T-cell (primary cell): ENCODE measurements around the gene YAF2. TPM values are rescaled to one million over a fixed set of nuclear protein-coding genes. Genes with fewer than 3 reads are reported as not detected.
A peak's percentile ranks its signal among the peaks of the same experiment; 100 is the strongest.

ENCODE experiments used
- ATAC-seq, 4 experiments: fragments of 200-7000 bp in 3 of 4; fragments of 150-1000 bp in 1 of 4; cut with Tn5 transposase; replicated peaks in 1 of 4; 1 replicate in 3 of 4; 2 replicates in 1 of 4; pipeline ENCODE4 v1.10.0; 2021; ENCODE audit warnings: moderate library complexity in 3 of 4, mild to moderate bottlenecking in 2 of 4, moderate number of reproducible peaks in 1 of 4
- CTCF ChIA-PET, 2 donors: fragments of 300-600 bp; sonication (Branson Sonifier 250); formaldehyde crosslinking; loops; one replicate each; lab custom pipeline; 2022; ENCODE audit warnings: antibody characterized with exemption in 2 of 2; lab: Charles Lee
- POLR2A ChIA-PET, 2 donors: fragments of 300-600 bp; sonication (Branson Sonifier 250); formaldehyde crosslinking; loops; one replicate each; lab custom pipeline; 2022; ENCODE audit warnings: antibody characterized with exemption in 2 of 2; lab: Charles Lee
- DNase-seq, 35 experiments: peaks; one replicate each; pipeline versions ENCODE4 v3.0.0 to v3.0.0-alpha.2; 2013 to 2023
- H3K27ac ChIP-seq: one replicate; pipeline ENCODE4 v1.5.1; 2013; ENCODE audit warnings: low read length
- H3K27me3 ChIP-seq, 2 experiments: replicated peaks in 1 of 2; 1 replicate in 1 of 2; 2 replicates in 1 of 2; pipeline versions ENCODE4 v1.6.1 to v1.7.0; 2013; ENCODE audit warnings: low read length in 1 of 2, mixed read lengths in 1 of 2; ENCODE audit not compliant: control insufficient read depth in 2 of 2, insufficient read depth in 2 of 2; ENCODE audit errors: extremely low read depth in 1 of 2
- H3K36me3 ChIP-seq, 2 donors: 1 replicate in 1 of 2; 2 replicates in 1 of 2; pipeline versions ENCODE4 v1.6.1 to v1.7.0; 2013; ENCODE audit warnings: low read length in 1 of 2; ENCODE audit not compliant: control insufficient read depth in 2 of 2, insufficient read depth in 1 of 2; ENCODE audit errors: extremely low read depth in 1 of 2
- H3K4me1 ChIP-seq, 2 experiments: 1 replicate in 1 of 2; 2 replicates in 1 of 2; pipeline versions ENCODE4 v1.6.1 to v1.7.0; 2013; ENCODE audit warnings: low read length in 2 of 2, mixed read lengths in 1 of 2; ENCODE audit not compliant: insufficient read depth in 2 of 2, control insufficient read depth in 1 of 2; ENCODE audit errors: extremely low read depth in 1 of 2
- H3K4me3 ChIP-seq, 2 donors: 1 replicate in 1 of 2; 2 replicates in 1 of 2; pipeline versions ENCODE4 v1.5.1 to v1.7.0; 2013; ENCODE audit warnings: mild to moderate bottlenecking in 2 of 2, low read length in 1 of 2, moderate library complexity in 1 of 2; ENCODE audit not compliant: control insufficient read depth in 1 of 2; ENCODE audit errors: extremely low read depth in 1 of 2
- H3K9me3 ChIP-seq: 2 replicates; pipeline ENCODE4 v1.7.0; 2013
- H3K27ac Mint-ChIP-seq, 2 donors: one replicate each; pipeline ENCODE4 v1.8.0; 2020 to 2021; ENCODE audit warnings: mild to moderate bottlenecking in 2 of 2, mixed read lengths in 2 of 2
- H3K27me3 Mint-ChIP-seq, 2 donors: one replicate each; pipeline ENCODE4 v1.8.0; 2021 to 2022; ENCODE audit warnings: mixed read lengths in 2 of 2
- H3K36me3 Mint-ChIP-seq: one replicate; pipeline ENCODE4 v1.8.0; 2021; ENCODE audit warnings: mixed read lengths
- H3K4me1 Mint-ChIP-seq, 3 donors: one replicate each; pipeline ENCODE4 v1.8.0; 2020 to 2022; ENCODE audit warnings: mixed read lengths in 3 of 3, mild to moderate bottlenecking in 1 of 3
- H3K4me3 Mint-ChIP-seq, 3 donors: one replicate each; pipeline ENCODE4 v1.8.0; 2020 to 2022; ENCODE audit warnings: mild to moderate bottlenecking in 3 of 3, mixed read lengths in 3 of 3, moderate library complexity in 3 of 3
- H3K9me3 Mint-ChIP-seq, 3 donors: one replicate each; pipeline ENCODE4 v1.8.0; 2020 to 2022; ENCODE audit warnings: mixed read lengths in 3 of 3
- WGBS: methylation state at CpG from one replicate; pipeline ENCODE4 v1.1.5; 2013; ENCODE audit warnings: missing lambda C conversion rate; ENCODE audit not compliant: insufficient coverage; 5-methylcytosine and 5-hydroxymethylcytosine counted together
- total RNA-seq, 35 experiments: library from RNA in 6 of 35; stranded (reverse) in 6 of 35; fragments of 120-200 nt in 1 of 35; gene quantifications; one replicate each; pipeline versions ENCODE4 v1.2.1 to v1.2.4 and lab custom pipeline; 2013 to 2026

Gene YAF2
- total RNA-seq, 5 donors from 2014 or later (not counting 1 experiment from before 2014, with no cell fraction given): 37.8 to 68.3 (median 43.6) TPM

- no peaks in the 10 kb centered on the region for H3K9me3 Mint-ChIP-seq
- no peaks in the 10 kb centered on the region for H3K36me3 ChIP-seq
- no peaks in the 10 kb centered on the region for H3K36me3 Mint-ChIP-seq
- H3K27me3 Mint-ChIP-seq: no peaks in the 10 kb centered on the region
- no peak overlapping the region for H3K4me3 Mint-ChIP-seq
- no peak overlapping the region for H3K27ac Mint-ChIP-seq
- CTCF ChIA-PET: interaction anchor here (0.5 kb wide), 2 partner anchors 12 to 202 kb away, joined by 3 to 4 read pairs; no protein-coding TSS in a partner anchor
- no peak overlapping the region for H3K27ac ChIP-seq
- no peaks in the 10 kb centered on the region for H3K4me1 ChIP-seq
- POLR2A ChIA-PET: no interaction called here
- no CpG with 5 or more reads among the region's 1 CpG for WGBS
- ATAC-seq (peak in 1 of 4 experiments; percentile 47), DNase-seq (no peak)
- peaks cover 22 to 38% (median 32%) of the 10 kb centered on the region in 3 donors for H3K4me1 Mint-ChIP-seq
- H3K4me3 ChIP-seq: no peak overlapping the region
- no peaks in the 10 kb centered on the region for H3K27me3 ChIP-seq
- H3K9me3 ChIP-seq: no peaks in the 10 kb centered on the region
Observed at GRCh38 chr12:42126963-42127362, 111.1 kb downstream of the YAF2 start.

GRCh38 chr12:42125388-42125767, 112.7 kb downstream of the YAF2 start:
- no peaks in the 10 kb centered on the region for H3K9me3 ChIP-seq
- no peak overlapping the region for H3K4me3 ChIP-seq
- Mint-ChIP-seq H3K27ac (no peak overlapping the region), H3K4me3 (no peak overlapping the region), H3K36me3 (peaks cover 4% of the 10 kb centered on the region), H3K9me3 (no peaks in the 10 kb centered on the region), H3K4me1 (peaks cover 19 to 26% (median 21%) of the 10 kb centered on the region in 3 donors), H3K27me3 (no peaks in the 10 kb centered on the region)
- ChIA-PET POLR2A (no interaction called here), CTCF (interaction anchor here in 1 of 2 donors (0.7 to 1.0 kb wide), 3 partner anchors 8 to 246 kb away, joined by 3 to 7 read pairs (median 3); no protein-coding TSS in a partner anchor)
- no peaks in the 10 kb centered on the region for H3K36me3 ChIP-seq
- H3K27me3 ChIP-seq: no peaks in the 10 kb centered on the region
- H3K27ac ChIP-seq: no peak overlapping the region
- WGBS: 75% methylated on average over 1 of the region's 1 CpG
- H3K4me1 ChIP-seq: no peaks in the 10 kb centered on the region
- DNase-seq: no peak
- no peak for ATAC-seq

GRCh38 chr12:42124764-42125387, 113.2 kb downstream of the YAF2 start:
- Histone ChIP-seq H3K27ac (no peak overlapping the region), H3K27me3 (no peaks in the 10 kb centered on the region), H3K4me3 (no peak overlapping the region), H3K36me3 (no peaks in the 10 kb centered on the region), H3K9me3 (no peaks in the 10 kb centered on the region), H3K4me1 (no peaks in the 10 kb centered on the region)
- Mint-ChIP-seq H3K9me3 (no peaks in the 10 kb centered on the region), H3K27me3 (no peaks in the 10 kb centered on the region), H3K36me3 (peaks cover 4% of the 10 kb centered on the region), H3K27ac (no peak overlapping the region), H3K4me3 (no peak overlapping the region), H3K4me1 (peaks cover 18 to 25% (median 23%) of the 10 kb centered on the region in 3 donors)
- ATAC-seq: no peak
- no peak for DNase-seq
- POLR2A ChIA-PET: no interaction called here
- CTCF ChIA-PET: interaction anchor here (1.0 to 1.1 kb wide), 2 partner anchors 23 to 247 kb away, joined by 3 to 6 read pairs; no protein-coding TSS in a partner anchor
- 79% methylated on average over 4 of the region's 5 CpGs for WGBS

- Mint-ChIP-seq H3K27me3 (no peaks in the 10 kb centered on the region), H3K36me3 (peaks cover 32% of the 10 kb centered on the region), H3K27ac (peak overlapping the region in 1 of 2 donors; percentile 17), H3K9me3 (peaks cover 1 to 2% (median 2%) of the 10 kb centered on the region in 3 donors), H3K4me1 (peaks cover 9 to 22% (median 10%) of the 10 kb centered on the region in 3 donors), H3K4me3 (no peak overlapping the region)
- Histone ChIP-seq H3K4me3 (no peak overlapping the region), H3K36me3 (peaks cover 0 to 10% of the 10 kb centered on the region in 2 donors), H3K27ac (no peak overlapping the region), H3K27me3 (no peaks in the 10 kb centered on the region), H3K4me1 (no peaks in the 10 kb centered on the region), H3K9me3 (no peaks in the 10 kb centered on the region)
- no peak for ATAC-seq
- CTCF ChIA-PET: interaction anchor here in 1 of 2 donors (0.6 kb wide), 1 partner anchor 175 kb away, joined by 3 read pairs; no protein-coding TSS in a partner anchor
- no peak for DNase-seq
- POLR2A ChIA-PET: interaction anchor here (0.6 to 0.7 kb wide), 2 partner anchors 20 to 199 kb away, joined by 3 to 4 read pairs; no protein-coding TSS in a partner anchor
- WGBS: no CpG with 5 or more reads among the region's 2 CpGs
Observed at GRCh38 chr12:42119085-42119633, 118.9 kb downstream of the YAF2 start.

- Histone ChIP-seq H3K4me1 (no peaks in the 10 kb centered on the region), H3K9me3 (no peaks in the 10 kb centered on the region), H3K36me3 (peaks cover 0 to 10% of the 10 kb centered on the region in 2 donors), H3K27ac (no peak overlapping the region), H3K4me3 (no peak overlapping the region), H3K27me3 (no peaks in the 10 kb centered on the region)
- H3K9me3 Mint-ChIP-seq: peaks cover 5 to 7% (median 5%) of the 10 kb centered on the region in 3 donors
- H3K4me3 Mint-ChIP-seq: no peak overlapping the region
- WGBS: no CpG with 5 or more reads among the region's 5 CpGs
- H3K27me3 Mint-ChIP-seq: no peaks in the 10 kb centered on the region
- H3K36me3 Mint-ChIP-seq: peaks cover 37% of the 10 kb centered on the region
- peak overlapping the region in 1 of 2 donors; percentile 37 for H3K27ac Mint-ChIP-seq
- no peak for ATAC-seq
- peaks cover 9 to 27% (median 10%) of the 10 kb centered on the region in 3 donors for H3K4me1 Mint-ChIP-seq
- ChIA-PET POLR2A (no interaction called here), CTCF (no interaction called here)
- no peak for DNase-seq
Observed at GRCh38 chr12:42118136-42118879, 119.7 kb downstream of the YAF2 start.

- no peaks in the 10 kb centered on the region for H3K27me3 ChIP-seq
- H3K27ac ChIP-seq: no peak overlapping the region
- Mint-ChIP-seq H3K4me3 (no peak overlapping the region), H3K27ac (no peak overlapping the region), H3K4me1 (peaks cover 0 to 3% (median 2%) of the 10 kb centered on the region in 3 donors), H3K9me3 (peaks cover 2 to 3% (median 3%) of the 10 kb centered on the region in 3 donors), H3K27me3 (no peaks in the 10 kb centered on the region), H3K36me3 (peaks cover 34% of the 10 kb centered on the region)
- ATAC-seq (no peak), DNase-seq (no peak)
- CTCF ChIA-PET: interaction anchor here in 1 of 2 donors (1.1 kb wide), 1 partner anchor 45 kb away, joined by 3 read pairs; no protein-coding TSS in a partner anchor
- no peaks in the 10 kb centered on the region for H3K36me3 ChIP-seq
- POLR2A ChIA-PET: no interaction called here
- H3K4me3 ChIP-seq: no peak overlapping the region
- 100% methylated on average over 2 of the region's 3 CpGs for WGBS
- no peaks in the 10 kb centered on the region for H3K9me3 ChIP-seq
- H3K4me1 ChIP-seq: no peaks in the 10 kb centered on the region
Observed at GRCh38 chr12:42109031-42109430, 129.0 kb downstream of the YAF2 start.
